Measurements from ENCODE around the gene ZNF263. TPM values are rescaled to one million over a fixed set of nuclear protein-coding genes. Genes with fewer than 3 reads are reported as not detected.

The ZNF263 gene
- total and polyA plus RNA-seq, 10 of the 15 experiments (the other 5 are each of a cell fraction or from before 2014, with no cell fraction given), result 4.7 to 45.6 (median 24.5) TPM

DNA sequence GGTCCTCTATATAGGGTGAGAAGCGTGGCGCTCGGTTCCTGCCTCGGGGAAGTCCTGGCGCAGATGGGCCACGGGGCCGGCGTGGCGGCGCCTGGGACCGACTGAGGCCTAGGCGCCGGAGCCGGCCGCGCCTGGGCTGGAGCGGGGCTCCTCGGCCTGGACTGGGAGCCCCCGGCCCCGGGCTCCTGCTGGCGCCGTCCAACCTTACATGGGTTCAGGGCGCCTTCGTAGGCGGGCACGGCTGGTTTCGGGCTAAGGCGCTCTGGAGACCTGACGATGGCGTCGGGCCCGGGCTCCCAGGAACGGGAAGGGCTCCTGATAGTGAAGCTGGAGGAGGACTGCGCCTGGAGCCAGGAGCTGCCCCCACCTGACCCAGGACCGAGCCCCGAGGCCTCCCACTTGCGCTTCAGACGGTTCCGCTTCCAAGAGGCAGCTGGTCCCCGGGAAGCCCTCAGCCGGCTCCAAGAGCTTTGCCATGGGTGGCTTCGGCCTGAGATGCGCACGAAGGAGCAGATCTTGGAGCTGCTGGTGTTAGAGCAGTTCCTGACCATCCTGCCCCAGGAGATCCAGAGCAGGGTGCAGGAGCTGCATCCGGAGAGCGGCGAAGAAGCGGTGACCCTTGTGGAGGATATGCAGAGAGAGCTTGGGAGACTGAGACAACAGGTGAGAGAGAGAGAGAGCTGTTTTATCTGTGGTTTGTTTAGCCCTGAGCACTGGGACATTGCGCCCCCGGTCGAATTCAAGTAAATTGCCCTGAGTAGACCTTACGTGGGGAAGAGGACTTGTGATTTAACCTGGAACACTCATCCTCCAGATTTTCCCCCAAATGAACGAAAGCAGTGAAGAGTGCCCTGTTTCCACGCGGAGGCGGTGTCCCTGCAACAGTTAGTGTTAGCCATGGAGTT is 504 bp downstream of the ZNF263 start:
- intact Hi-C loops (cut with micrococcal nuclease; ENCODE audit: unreplicated experiment), result loop anchor here (1.0 to 10.0 kb wide), 3 partner anchors 19 to 121 kb away; partner anchors contain the start of genes ZNF174 and ZSCAN32
- Histone ChIP-seq H4K20me1 (ENCODE audit: control insufficient read depth, insufficient read depth) (no peaks in the 10 kb centered on the region), H3K27ac (ENCODE audit: control insufficient read depth, insufficient read depth) (peak overlapping the region; percentile 98), H3K4me3 (peak overlapping the region; percentile 91), H3K9ac (ENCODE audit: control insufficient read depth, insufficient read depth, low read length) (peak overlapping the region; percentile 95), H3K9me3 (replicated peaks; ENCODE audit: control insufficient read depth, insufficient read depth, low read length) (peaks cover 28% of the 10 kb centered on the region), H2AFZ (ENCODE audit: control insufficient read depth, low read depth, low read length) (peak overlapping the region; percentile 91), H3K4me2 (ENCODE audit: control insufficient read depth, insufficient read depth) (peak overlapping the region; percentile 99), H3K27me3 (replicated peaks in 1 of 2; ENCODE audit: control insufficient read depth in 2 of 2, insufficient read depth in 2 of 2, low read length in 1 of 2) (no peaks in the 10 kb centered on the region), H3K4me1 (ENCODE audit: control insufficient read depth, insufficient read depth, low read length) (peaks cover 10% of the 10 kb centered on the region; the same call in 1 of the 2 replicates), H3K36me3 (ENCODE audit: control insufficient read depth in 2 of 2, insufficient read depth in 2 of 2, low read length in 1 of 2) (peaks cover 7 to 22% of the 10 kb centered on the region in 2 experiments), H3K79me2 (ENCODE audit: control insufficient read depth, insufficient read depth, low read length) (peaks cover 32% of the 10 kb centered on the region)
- DNase-seq (ENCODE audit: low read depth, low spot score), result no peak
- CTCF ChIA-PET, result interaction anchor here (0.9 to 1.6 kb wide), 5 partner anchors 13 to 217 kb away, joined by 3 to 4 read pairs (median 4); partner anchors contain the start of genes CLUAP1, ZNF174 and ZSCAN32
- TSS peak; percentile 64 for BruUV-seq (replicated peaks)
- in situ Hi-C loops (cut with MboI), result no loop called here
- FAIRE-seq, result no peak
- SMC1A ChIA-PET (ENCODE audit: uncharacterized antibody, unreplicated experiment), result interaction anchor here (1.5 to 1.9 kb wide), 3 partner anchors 14 to 177 kb away, joined by 4 to 5 read pairs (median 4); partner anchors contain the start of gene ZNF200
- 15% methylated on average over 53 of the region's 56 CpGs for WGBS (ENCODE audit: insufficient coverage, insufficient replicate concordance, low lambda C conversion rate, missing lambda C conversion rate)
- RAD21 ChIA-PET (ENCODE audit: unreplicated experiment), result interaction anchor here (0.6 to 1.2 kb wide), 3 partner anchors 22 to 148 kb away, joined by 3 to 4 read pairs (median 4); partner anchors contain the start of genes ZNF174 and ZSCAN32
- POLR2A ChIA-PET, result interaction anchor here (1.1 to 2.1 kb wide), 7 partner anchors 14 to 164 kb away, joined by 3 to 10 read pairs (median 4); partner anchors contain the start of genes NAA60, ZNF200 and ZNF597
- no peak for ATAC-seq
- TF ChIP-seq MTA3 (IDR thresholded peaks at IDR 0.05; ENCODE audit: borderline replicate concordance, low read length) (no peak), NFXL1 (IDR thresholded peaks at IDR 0.05; ENCODE audit: borderline replicate concordance) (no peak), DPF2 (IDR thresholded peaks at IDR 0.05) (peak; percentile 59), HCFC1 (IDR thresholded peaks at IDR 0.05; ENCODE audit: low read length) (no peak), GATAD2B (conservative IDR thresholded peaks at IDR 0.05; ENCODE audit: low read depth) (peak; percentile 59), NR2F1 (conservative IDR thresholded peaks at IDR 0.05) (peak; percentile 46), SPI1 (IDR thresholded peaks at IDR 0.05; ENCODE audit: borderline replicate concordance, insufficient read depth, low read depth, low read length) (no peak), LARP7 (IDR thresholded peaks at IDR 0.05) (peak; percentile 81), SMARCA5 (IDR thresholded peaks at IDR 0.05) (no peak)
- TF ChIP-seq, protein P1, sequence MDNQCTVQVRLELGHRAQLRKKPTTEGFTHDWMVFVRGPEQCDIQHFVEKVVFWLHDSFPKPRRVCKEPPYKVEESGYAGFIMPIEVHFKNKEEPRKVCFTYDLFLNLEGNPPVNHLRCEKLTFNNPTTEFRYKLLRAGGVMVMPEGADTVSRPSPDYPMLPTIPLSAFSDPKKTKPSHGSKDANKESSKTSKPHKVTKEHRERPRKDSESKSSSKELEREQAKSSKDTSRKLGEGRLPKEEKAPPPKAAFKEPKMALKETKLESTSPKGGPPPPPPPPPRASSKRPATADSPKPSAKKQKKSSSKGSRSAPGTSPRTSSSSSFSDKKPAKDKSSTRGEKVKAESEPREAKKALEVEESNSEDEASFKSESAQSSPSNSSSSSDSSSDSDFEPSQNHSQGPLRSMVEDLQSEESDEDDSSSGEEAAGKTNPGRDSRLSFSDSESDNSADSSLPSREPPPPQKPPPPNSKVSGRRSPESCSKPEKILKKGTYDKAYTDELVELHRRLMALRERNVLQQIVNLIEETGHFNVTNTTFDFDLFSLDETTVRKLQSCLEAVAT (IDR thresholded peaks at IDR 0.05), result peak; percentile 45; the same call in 1 of the 2 replicates
- TF ChIP-seq, protein P2, sequence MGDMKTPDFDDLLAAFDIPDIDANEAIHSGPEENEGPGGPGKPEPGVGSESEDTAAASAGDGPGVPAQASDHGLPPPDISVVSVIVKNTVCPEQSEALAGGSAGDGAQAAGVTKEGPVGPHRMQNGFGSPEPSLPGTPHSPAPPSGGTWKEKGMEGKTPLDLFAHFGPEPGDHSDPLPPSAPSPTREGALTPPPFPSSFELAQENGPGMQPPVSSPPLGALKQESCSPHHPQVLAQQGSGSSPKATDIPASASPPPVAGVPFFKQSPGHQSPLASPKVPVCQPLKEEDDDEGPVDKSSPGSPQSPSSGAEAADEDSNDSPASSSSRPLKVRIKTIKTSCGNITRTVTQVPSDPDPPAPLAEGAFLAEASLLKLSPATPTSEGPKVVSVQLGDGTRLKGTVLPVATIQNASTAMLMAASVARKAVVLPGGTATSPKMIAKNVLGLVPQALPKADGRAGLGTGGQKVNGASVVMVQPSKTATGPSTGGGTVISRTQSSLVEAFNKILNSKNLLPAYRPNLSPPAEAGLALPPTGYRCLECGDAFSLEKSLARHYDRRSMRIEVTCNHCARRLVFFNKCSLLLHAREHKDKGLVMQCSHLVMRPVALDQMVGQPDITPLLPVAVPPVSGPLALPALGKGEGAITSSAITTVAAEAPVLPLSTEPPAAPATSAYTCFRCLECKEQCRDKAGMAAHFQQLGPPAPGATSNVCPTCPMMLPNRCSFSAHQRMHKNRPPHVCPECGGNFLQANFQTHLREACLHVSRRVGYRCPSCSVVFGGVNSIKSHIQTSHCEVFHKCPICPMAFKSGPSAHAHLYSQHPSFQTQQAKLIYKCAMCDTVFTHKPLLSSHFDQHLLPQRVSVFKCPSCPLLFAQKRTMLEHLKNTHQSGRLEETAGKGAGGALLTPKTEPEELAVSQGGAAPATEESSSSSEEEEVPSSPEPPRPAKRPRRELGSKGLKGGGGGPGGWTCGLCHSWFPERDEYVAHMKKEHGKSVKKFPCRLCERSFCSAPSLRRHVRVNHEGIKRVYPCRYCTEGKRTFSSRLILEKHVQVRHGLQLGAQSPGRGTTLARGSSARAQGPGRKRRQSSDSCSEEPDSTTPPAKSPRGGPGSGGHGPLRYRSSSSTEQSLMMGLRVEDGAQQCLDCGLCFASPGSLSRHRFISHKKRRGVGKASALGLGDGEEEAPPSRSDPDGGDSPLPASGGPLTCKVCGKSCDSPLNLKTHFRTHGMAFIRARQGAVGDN (IDR thresholded peaks at IDR 0.05), result peak; percentile 24; the same call in 1 of the 2 replicates
- TF ChIP-seq, protein P3, sequence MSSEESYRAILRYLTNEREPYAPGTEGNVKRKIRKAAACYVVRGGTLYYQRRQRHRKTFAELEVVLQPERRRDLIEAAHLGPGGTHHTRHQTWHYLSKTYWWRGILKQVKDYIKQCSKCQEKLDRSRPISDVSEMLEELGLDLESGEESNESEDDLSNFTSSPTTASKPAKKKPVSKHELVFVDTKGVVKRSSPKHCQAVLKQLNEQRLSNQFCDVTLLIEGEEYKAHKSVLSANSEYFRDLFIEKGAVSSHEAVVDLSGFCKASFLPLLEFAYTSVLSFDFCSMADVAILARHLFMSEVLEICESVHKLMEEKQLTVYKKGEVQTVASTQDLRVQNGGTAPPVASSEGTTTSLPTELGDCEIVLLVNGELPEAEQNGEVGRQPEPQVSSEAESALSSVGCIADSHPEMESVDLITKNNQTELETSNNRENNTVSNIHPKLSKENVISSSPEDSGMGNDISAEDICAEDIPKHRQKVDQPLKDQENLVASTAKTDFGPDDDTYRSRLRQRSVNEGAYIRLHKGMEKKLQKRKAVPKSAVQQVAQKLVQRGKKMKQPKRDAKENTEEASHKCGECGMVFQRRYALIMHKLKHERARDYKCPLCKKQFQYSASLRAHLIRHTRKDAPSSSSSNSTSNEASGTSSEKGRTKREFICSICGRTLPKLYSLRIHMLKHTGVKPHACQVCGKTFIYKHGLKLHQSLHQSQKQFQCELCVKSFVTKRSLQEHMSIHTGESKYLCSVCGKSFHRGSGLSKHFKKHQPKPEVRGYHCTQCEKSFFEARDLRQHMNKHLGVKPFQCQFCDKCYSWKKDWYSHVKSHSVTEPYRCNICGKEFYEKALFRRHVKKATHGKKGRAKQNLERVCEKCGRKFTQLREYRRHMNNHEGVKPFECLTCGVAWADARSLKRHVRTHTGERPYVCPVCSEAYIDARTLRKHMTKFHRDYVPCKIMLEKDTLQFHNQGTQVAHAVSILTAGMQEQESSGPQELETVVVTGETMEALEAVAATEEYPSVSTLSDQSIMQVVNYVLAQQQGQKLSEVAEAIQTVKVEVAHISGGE (CRISPR knock-in tag; IDR thresholded peaks at IDR 0.05), result no peak
